SK-N-SH (cell line): Measurements from ENCODE around the gene ZSCAN2. TPM values are rescaled to one million over a fixed set of nuclear protein-coding genes. Genes with fewer than 3 reads are reported as not detected.

Experiments used
- CTCF ChIA-PET: fragments of 300-600, 350-600 bp; formaldehyde crosslinking; extraction: SDS; loops from one replicate; lab custom pipeline; 2021; lab: Yijun Ruan, JAX
- POLR2A ChIA-PET: fragments of 350-600 bp; sonication (Branson Sonifier 250); formaldehyde crosslinking; extraction: SDS; loops from one replicate; lab custom pipeline; 2020; ENCODE audit warnings: antibody characterized with exemption, inconsistent platforms; lab: Yijun Ruan, JAX
- DNase-seq: peaks from one replicate; pipeline ENCODE4 v3.0.0; 2012
- H2AFZ ChIP-seq: fragments of 200-600 bp; sonication (generic); 2 replicates; pipeline ENCODE4 v1.8.1; 2016; ENCODE audit warnings: antibody characterized with exemption, mild to moderate bottlenecking, low read depth
- H3F3A ChIP-seq: fragments of 200-600 bp; sonication (generic); replicated peaks from 2 replicates; pipeline ENCODE3; 2016; ENCODE audit warnings: antibody characterized with exemption, mild to moderate bottlenecking; ENCODE audit not compliant: insufficient read depth
- H3K27ac ChIP-seq, 2 experiments: fragments of 200-500 bp in 1 of 2; fragments of 200-600 bp in 1 of 2; sonication (Bioruptor generic) in 1 of 2; sonication (generic), shearing (Covaris generic) in 1 of 2; 2 replicates each; pipeline versions ENCODE4 v1.5.1 to v1.6.1; 2014 to 2016; ENCODE audit warnings: low read depth in 2 of 2, inconsistent platforms in 1 of 2, low read length in 1 of 2, mild to moderate bottlenecking in 1 of 2, mixed read lengths in 1 of 2
- H3K27me3 ChIP-seq: fragments of 200-600 bp; sonication (generic), shearing (Covaris generic); 2 replicates; pipeline ENCODE4 v1.6.1; 2016; ENCODE audit warnings: mixed run types; ENCODE audit not compliant: insufficient read depth
- H3K36me3 ChIP-seq, 2 experiments: fragments of 200-500 bp in 1 of 2; fragments of 200-600 bp in 1 of 2; sonication (Bioruptor generic) in 1 of 2; sonication (generic) in 1 of 2; replicated peaks in 1 of 2; 2 replicates each; pipeline versions ENCODE3 to v1.5.1; 2014 to 2016; ENCODE audit warnings: low read length in 1 of 2, mild to moderate bottlenecking in 1 of 2; ENCODE audit not compliant: insufficient read depth in 2 of 2, control insufficient read depth in 1 of 2
- H3K4me1 ChIP-seq, 2 experiments: fragments of 200-500 bp in 1 of 2; fragments of 200-600 bp in 1 of 2; sonication (Bioruptor generic) in 1 of 2; sonication (generic), shearing (Covaris generic) in 1 of 2; 2 replicates each; pipeline versions ENCODE4 v1.5.1 to v1.6.1; 2014 to 2016; ENCODE audit warnings: low read depth in 1 of 2, low read length in 1 of 2, mixed run types in 1 of 2; ENCODE audit not compliant: insufficient read depth in 2 of 2, control insufficient read depth in 1 of 2
- H3K4me2 ChIP-seq: fragments of 200-600 bp; sonication (generic), shearing (Covaris generic); 2 replicates; pipeline ENCODE4 v1.6.1; 2017; ENCODE audit warnings: mixed run types
- H3K4me3 ChIP-seq, 2 experiments: fragments of 200-500 bp in 1 of 2; fragments of 200-600 bp in 1 of 2; sonication (Bioruptor generic) in 1 of 2; sonication (generic), shearing (Covaris generic) in 1 of 2; 2 replicates each; pipeline versions ENCODE4 v1.5.1 to v1.8.1; 2014 to 2016; ENCODE audit warnings: low read depth in 2 of 2, inconsistent platforms in 1 of 2, low read length in 1 of 2, mild to moderate bottlenecking in 1 of 2, mixed read lengths in 1 of 2, moderate library complexity in 1 of 2
- H3K79me2 ChIP-seq: fragments of 200-600 bp; sonication (generic); 2 replicates; pipeline ENCODE4 v1.8.1; 2017; ENCODE audit warnings: mild to moderate bottlenecking; ENCODE audit not compliant: insufficient read depth
- H3K9ac ChIP-seq: fragments of 200-600 bp; sonication (generic); 2 replicates; pipeline ENCODE4 v1.6.1; 2017; ENCODE audit warnings: mixed run types
- H3K9me2 ChIP-seq: fragments of 200-600 bp; sonication (generic); 2 replicates; pipeline ENCODE4 v1.6.1; 2017; ENCODE audit warnings: mixed run types
- H3K9me3 ChIP-seq: fragments of 200-600 bp; sonication (generic); 2 replicates; pipeline ENCODE4 v1.6.1; 2017; ENCODE audit warnings: mixed run types, mild to moderate bottlenecking, moderate library complexity
- H4K20me1 ChIP-seq: fragments of 200-600 bp; sonication (generic); 2 replicates; pipeline ENCODE4 v1.6.1; 2017; ENCODE audit warnings: mild to moderate bottlenecking, mixed run types; ENCODE audit not compliant: insufficient read depth
- CHD2 ChIP-seq: fragments of 150-350 bp; IDR thresholded peaks from 2 replicates; pipeline ENCODE4 v1.6.1; 2018; ENCODE audit warnings: low read length; ENCODE audit not compliant: partially characterized antibody
- ELF1 ChIP-seq: IDR thresholded peaks from 2 replicates; pipeline ENCODE4 v1.4.0; 2012
- EP300 ChIP-seq, 2 experiments: IDR thresholded peaks; 2 replicates each; pipeline versions ENCODE4 v1.4.0 to v1.6.1; 2012; ENCODE audit warnings: borderline replicate concordance in 1 of 2, low read depth in 1 of 2, low read length in 1 of 2
- EZH2phosphoT487 ChIP-seq: fragments of 200-600 bp; sonication (generic); IDR thresholded peaks from 2 replicates; pipeline ENCODE4 v1.6.1; 2017; ENCODE audit warnings: low read depth, mixed run types, mild to moderate bottlenecking, antibody characterized with exemption, moderate library complexity, borderline replicate concordance
- FOXJ3 ChIP-seq: sonication (generic); formaldehyde crosslinking; IDR thresholded peaks from 2 replicates; pipeline ENCODE4 v1.5.1; 2020; ENCODE audit warnings: mild to moderate bottlenecking, missing genetic modification reagents
- GABPA ChIP-seq: IDR thresholded peaks from 2 replicates; pipeline ENCODE4 v1.4.0; 2012; ENCODE audit warnings: low read depth, mild to moderate bottlenecking
- IRF3 ChIP-seq: fragments of 150-350 bp; IDR thresholded peaks from 2 replicates; pipeline ENCODE4 v1.6.1; 2016; ENCODE audit warnings: mild to moderate bottlenecking, low read depth, low read length
- MEF2A ChIP-seq: IDR thresholded peaks from 2 replicates; pipeline ENCODE4 v1.4.0; 2012; ENCODE audit warnings: low read depth, borderline replicate concordance
- NFIC ChIP-seq: IDR thresholded peaks from 2 replicates; pipeline ENCODE4 v1.4.0; 2012; ENCODE audit warnings: borderline replicate concordance
- NRF1 ChIP-seq: IDR thresholded peaks from 2 replicates; pipeline ENCODE4 v1.6.1; 2012; ENCODE audit warnings: low read depth, mild to moderate bottlenecking, low read length
- POLR2AphosphoS5 ChIP-seq: IDR thresholded peaks from 2 replicates; pipeline ENCODE4 v1.6.1; 2012; ENCODE audit warnings: low read depth, low read length
- RAD21 ChIP-seq: IDR thresholded peaks from 2 replicates; pipeline ENCODE4 v1.6.1; 2012; ENCODE audit warnings: mild to moderate bottlenecking, low read length
- RCOR1 ChIP-seq: fragments of 150-350 bp; IDR thresholded peaks from 2 replicates; pipeline ENCODE4 v1.6.1; 2017; ENCODE audit warnings: antibody characterized with exemption, low read length
- REST ChIP-seq: IDR thresholded peaks from 2 replicates; pipeline ENCODE4 v1.6.1; 2012; ENCODE audit warnings: mild to moderate bottlenecking, low read depth, low read length, moderate library complexity
- RFX5 ChIP-seq: IDR thresholded peaks from 2 replicates; pipeline ENCODE4 v1.6.1; 2012; ENCODE audit warnings: mild to moderate bottlenecking, improper control_type of control experiment, low read length
- RXRA ChIP-seq: IDR thresholded peaks from 2 replicates; pipeline ENCODE4 v1.4.0; 2012; ENCODE audit warnings: low read depth, mild to moderate bottlenecking, borderline replicate concordance
- SIN3A ChIP-seq: IDR thresholded peaks from 2 replicates; pipeline ENCODE4 v1.6.1; 2012; ENCODE audit warnings: low read depth, mild to moderate bottlenecking, low read length, moderate library complexity, borderline replicate concordance
- SMC3 ChIP-seq: IDR thresholded peaks from 2 replicates; pipeline ENCODE4 v1.6.1; 2012; ENCODE audit warnings: low read depth, low read length, improper control_type of control experiment
- TAF1 ChIP-seq: IDR thresholded peaks from 2 replicates; pipeline ENCODE4 v1.6.1; 2012; ENCODE audit warnings: low read depth, mild to moderate bottlenecking, low read length, moderate library complexity, borderline replicate concordance
- USF2 ChIP-seq: fragments of 150-350 bp; IDR thresholded peaks from 2 replicates; pipeline ENCODE4 v1.6.1; 2017; ENCODE audit warnings: antibody characterized with exemption, low read length, low read depth, borderline replicate concordance
- YY1 ChIP-seq: IDR thresholded peaks from 2 replicates; pipeline ENCODE4 v1.4.0; 2012; ENCODE audit warnings: low read depth, mild to moderate bottlenecking
- WGBS: methylation state at CpG from one replicate; pipeline ENCODE4 v1.1.6; 2017; ENCODE audit warnings: low lambda C conversion rate; 5-methylcytosine and 5-hydroxymethylcytosine counted together
- polyA plus RNA-seq, 3 experiments: library from polyadenylated mRNA; depleted of rRNA; stranded (reverse); fragments of >200 nt; gene quantifications; 2 replicates each; pipeline ENCODE4 v1.2.3, GENCODE V29; 2012
- TF ChIP-seq, protein P1 (sequence below): IDR thresholded peaks from 2 replicates; pipeline ENCODE4 v1.4.0; 2012; ENCODE audit warnings: low read depth, borderline replicate concordance
- TF ChIP-seq, protein P2 (sequence below): fragments of 200-600 bp; sonication (generic); IDR thresholded peaks from 2 replicates; pipeline ENCODE4 v1.6.1; 2017; ENCODE audit warnings: antibody characterized with exemption, mild to moderate bottlenecking, moderate library complexity

ZSCAN2 gene
- polyA plus RNA-seq, 1 of the 3 experiments (the other 2 are of a cell fraction) = 22.0 TPM

- H3K36me3 ChIP-seq = no peaks in the 10 kb centered on the region
- no peaks in the 10 kb centered on the region for H3K9me2 ChIP-seq
- ChIA-PET POLR2A (interaction anchor here (0.6 to 1.4 kb wide), 3 partner anchors 10 to 425 kb away, joined by 3 read pairs; partner anchors contain the start of gene WDR73), CTCF (interaction anchor here (0.6 to 4.8 kb wide), 35 partner anchors 8 to 708 kb away, joined by 3 to 51 read pairs (median 4); partner anchors contain the start of genes NMB, WDR73 and ZSCAN2)
- H3K4me2 ChIP-seq = peak overlapping the region; percentile 71
- no peaks in the 10 kb centered on the region for H3K9me3 ChIP-seq
- no peak overlapping the region for H3K9ac ChIP-seq
- peak overlapping the region; percentile 80; the same call in 1 of the 2 replicates for H2AFZ ChIP-seq
- peak overlapping the region; percentile 8 to 36; a peak in 2 of 4 replicates for H3K4me3 ChIP-seq
- H3F3A ChIP-seq = no peaks in the 10 kb centered on the region
- peak; percentile 94 for DNase-seq
- H4K20me1 ChIP-seq = no peaks in the 10 kb centered on the region
- H3K27me3 ChIP-seq = no peaks in the 10 kb centered on the region
- H3K4me1 ChIP-seq = peaks cover 0 to 4% of the 10 kb centered on the region in 2 experiments; a peak in 1 of 4 replicates
- H3K27ac ChIP-seq = no peak overlapping the region
- H3K79me2 ChIP-seq = no peaks in the 10 kb centered on the region
- WGBS = 45% methylated on average over 19 of the region's 26 CpGs
- no peak for TF ChIP-seq RXRA
- TF ChIP-seq SIN3A = 0 out of 2 replicates have a peak, but pooled peaks have one; percentile 28
- TF ChIP-seq, protein P1, sequence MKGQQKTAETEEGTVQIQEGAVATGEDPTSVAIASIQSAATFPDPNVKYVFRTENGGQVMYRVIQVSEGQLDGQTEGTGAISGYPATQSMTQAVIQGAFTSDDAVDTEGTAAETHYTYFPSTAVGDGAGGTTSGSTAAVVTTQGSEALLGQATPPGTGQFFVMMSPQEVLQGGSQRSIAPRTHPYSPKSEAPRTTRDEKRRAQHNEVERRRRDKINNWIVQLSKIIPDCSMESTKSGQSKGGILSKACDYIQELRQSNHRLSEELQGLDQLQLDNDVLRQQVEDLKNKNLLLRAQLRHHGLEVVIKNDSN = no peak
- no peak for TF ChIP-seq TAF1
- TF ChIP-seq REST = no peak
- TF ChIP-seq YY1 = no peak
- TF ChIP-seq RFX5 = 0 out of 2 replicates have a peak, but pooled peaks have one; percentile 11
- peak; percentile 24 for TF ChIP-seq CHD2
- no peak for TF ChIP-seq NRF1
- TF ChIP-seq POLR2AphosphoS5 = no peak
- TF ChIP-seq GABPA = no peak
- TF ChIP-seq ELF1 = no peak
- no peak for TF ChIP-seq MEF2A
- TF ChIP-seq RAD21 = peak; percentile 83
- no peak for TF ChIP-seq EZH2phosphoT487
- TF ChIP-seq SMC3 = peak; percentile 63
- no peak for TF ChIP-seq FOXJ3 (CRISPR knock-in tag)
- TF ChIP-seq, protein P2, sequence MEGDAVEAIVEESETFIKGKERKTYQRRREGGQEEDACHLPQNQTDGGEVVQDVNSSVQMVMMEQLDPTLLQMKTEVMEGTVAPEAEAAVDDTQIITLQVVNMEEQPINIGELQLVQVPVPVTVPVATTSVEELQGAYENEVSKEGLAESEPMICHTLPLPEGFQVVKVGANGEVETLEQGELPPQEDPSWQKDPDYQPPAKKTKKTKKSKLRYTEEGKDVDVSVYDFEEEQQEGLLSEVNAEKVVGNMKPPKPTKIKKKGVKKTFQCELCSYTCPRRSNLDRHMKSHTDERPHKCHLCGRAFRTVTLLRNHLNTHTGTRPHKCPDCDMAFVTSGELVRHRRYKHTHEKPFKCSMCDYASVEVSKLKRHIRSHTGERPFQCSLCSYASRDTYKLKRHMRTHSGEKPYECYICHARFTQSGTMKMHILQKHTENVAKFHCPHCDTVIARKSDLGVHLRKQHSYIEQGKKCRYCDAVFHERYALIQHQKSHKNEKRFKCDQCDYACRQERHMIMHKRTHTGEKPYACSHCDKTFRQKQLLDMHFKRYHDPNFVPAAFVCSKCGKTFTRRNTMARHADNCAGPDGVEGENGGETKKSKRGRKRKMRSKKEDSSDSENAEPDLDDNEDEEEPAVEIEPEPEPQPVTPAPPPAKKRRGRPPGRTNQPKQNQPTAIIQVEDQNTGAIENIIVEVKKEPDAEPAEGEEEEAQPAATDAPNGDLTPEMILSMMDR = peak; percentile 64
- TF ChIP-seq EP300 (IDR thresholded peaks at IDR 0.05; ENCODE audit: borderline replicate concordance in 1 of 2, low read depth in 1 of 2, low read length in 1 of 2) = no peak
- no peak for TF ChIP-seq NFIC
- no peak for TF ChIP-seq USF2
- TF ChIP-seq IRF3 = no peak
- TF ChIP-seq RCOR1 = no peak
These were observed 12.5 kb upstream of the ZSCAN2 start for GRCh38 chr15:84588053-84588874.
